Testis (tissue), 2 donors: Measurements from ENCODE around the gene KRT6A.

Experiments used
- CTCF ChIP-seq, 3 experiments: fragments of 450-650 bp in 2 of 3; fragments of 200-600 bp in 1 of 3; sonication (generic) in 1 of 3; IDR thresholded peaks; one replicate each; pipeline ENCODE4 v1.5.1; 2016 to 2019; ENCODE audit warnings: antibody characterized with exemption in 3 of 3, mild to moderate bottlenecking in 2 of 3, moderate library complexity in 1 of 3
- POLR2A ChIP-seq: fragments of 450-650 bp; IDR thresholded peaks from one replicate; pipeline ENCODE4 v1.6.1; 2017; ENCODE audit warnings: antibody characterized with exemption, mild to moderate bottlenecking, moderate library complexity

GRCh38 chr12:52534482-52534881, 41.4 kb upstream of the KRT6A start:
- TF ChIP-seq CTCF (IDR thresholded peaks at IDR 0.05) (no peak), POLR2A (no peak)
